ENCODE data around the gene ATP1A2. TPM values are rescaled to one million over a fixed set of nuclear protein-coding genes. Genes with fewer than 3 reads are reported as not detected.

ATP1A2 gene
- total and polyA plus RNA-seq, 2 donors (not counting 3 experiments of a cell fraction or from before 2014, with no cell fraction given), result not detected

- H3K27me3 ChIP-seq (ENCODE audit: control insufficient read depth in 2 of 2, insufficient read depth in 2 of 2, low read length in 2 of 2), result peaks cover 25 to 28% of the 10 kb centered on the region in 2 experiments
- dilution Hi-C loops (cut with MboI; ENCODE audit: extremely low pct_ligation_motif_present, low sequenced_read_pairs) (no loop called here), intact Hi-C loops (cut with micrococcal nuclease) (no loop called here)
- H3K4me1 ChIP-seq (ENCODE audit: control insufficient read depth, extremely low read depth, insufficient read depth, low read length), result peaks cover 7% of the 10 kb centered on the region
- H3K4me2 ChIP-seq (ENCODE audit: insufficient read depth, low read length), result no peak overlapping the region
- H4K20me1 ChIP-seq (replicated peaks; ENCODE audit: control insufficient read depth, extremely low read depth, insufficient read depth, low read length), result no peaks in the 10 kb centered on the region
- DNase-seq (ENCODE audit: low read depth, low spot score) (no peak), FAIRE-seq (no peak)
- H3K9me1 ChIP-seq (replicated peaks; ENCODE audit: control insufficient read depth, extremely low read depth, insufficient read depth, low read length), result no peaks in the 10 kb centered on the region
- TF ChIP-seq JUN (IDR thresholded peaks at IDR 0.05; ENCODE audit: borderline replicate concordance, insufficient read depth, insufficient read length, low read depth) (no peak), EZH2 (IDR thresholded peaks at IDR 0.05; ENCODE audit: borderline replicate concordance, low read depth, low read length, severe bottlenecking) (no peak), MYC (IDR thresholded peaks at IDR 0.05; ENCODE audit: low read depth, low read length) (no peak), FOS (IDR thresholded peaks at IDR 0.05; ENCODE audit: borderline replicate concordance, insufficient read depth, low read length) (no peak), POLR2AphosphoS5 (IDR thresholded peaks at IDR 0.05; ENCODE audit: insufficient read depth, low read depth, low read length) (no peak), MAX (IDR thresholded peaks at IDR 0.05; ENCODE audit: insufficient read depth, insufficient read length) (no peak), POLR2A (IDR thresholded peaks at IDR 0.05; ENCODE audit: low read depth, low read length) (no peak), CTCF (IDR thresholded peaks at IDR 0.05; ENCODE audit: extremely low read depth in 1 of 2, insufficient read depth in 1 of 2, low read depth in 1 of 2, low read length in 2 of 2) (no peak), GATA2 (IDR thresholded peaks at IDR 0.05; ENCODE audit: insufficient read depth, insufficient read length, low read depth, low read length) (no peak)
- BruUV-seq (replicated peaks), result no TSS peak
- no peaks in the 10 kb centered on the region for H3K79me2 ChIP-seq (ENCODE audit: control insufficient read depth, insufficient read depth, low read length)
- no peaks in the 10 kb centered on the region for H3K9me3 ChIP-seq (replicated peaks; ENCODE audit: control insufficient read depth, insufficient read depth, low read length)
- CTCF ChIA-PET, result interaction anchor here (5.8 kb wide), 1 partner anchor 11 kb away, joined by 37 read pairs; no protein-coding TSS in a partner anchor
- H3K27ac ChIP-seq (ENCODE audit: insufficient read depth, low read depth, low read length), result no peak overlapping the region
- POLR2A ChIA-PET, result no interaction called here
- no peak overlapping the region for H3K9ac ChIP-seq (replicated peaks; ENCODE audit: extremely low read depth, insufficient read depth, low read length)
- no peak overlapping the region for H3K4me3 ChIP-seq (replicated peaks in 1 of 3; ENCODE audit: insufficient read depth in 1 of 3, low read depth in 1 of 3, low read length in 3 of 3)
- H3K36me3 ChIP-seq (ENCODE audit: control insufficient read depth in 2 of 2, extremely low read depth in 1 of 2, insufficient read depth in 2 of 2, low read length in 2 of 2), result no peaks in the 10 kb centered on the region
- H2AFZ ChIP-seq (ENCODE audit: low read depth, low read length), result no peak overlapping the region
Observed at GRCh38 chr1:160068225-160068624, 47.3 kb upstream of the ATP1A2 start.

All from endothelial cell of umbilical vein (primary cell).